Measurements from ENCODE around the gene AFMID. TPM values are rescaled to one million over a fixed set of nuclear protein-coding genes. Genes with fewer than 3 reads are reported as not detected.
"Not testable (repeated sequence)": the region's sequence is repeated elsewhere in the genome, so short reads cannot be mapped to it uniquely, and the experiment has no call there.

Gene AFMID
- total and polyA plus RNA-seq, 9 donors, result 32.4 to 69.5 (median 41.2) TPM

- no peak for DNase-seq
- H3K27me3 ChIP-seq, result no peaks in the 10 kb centered on the region
- no peaks in the 10 kb centered on the region for H3K36me3 ChIP-seq
- H3K4me3 ChIP-seq, result no peak overlapping the region
- no peak overlapping the region for H3K27ac ChIP-seq
- H3K4me1 ChIP-seq (ENCODE audit: insufficient read depth), result peaks cover 9% of the 10 kb centered on the region
- intact Hi-C loops (cut with DNase I), result no loop called here
- H3K9me3 ChIP-seq, result no peaks in the 10 kb centered on the region
- TF ChIP-seq EP300 (IDR thresholded peaks at IDR 0.05) (no peak), POLR2A (IDR thresholded peaks at IDR 0.05) (no peak), CTCF (IDR thresholded peaks at IDR 0.05) (no peak)
- 88 to 92% (median 91%) methylated on average over 16 to 17 of the region's 17 CpGs for WGBS, 3 donors
These were observed 47.2 kb downstream of the AFMID start for GRCh38 chr17:78234261-78234865.

- H3K9me3 ChIP-seq; H3K4me3 ChIP-seq; H3K27me3 ChIP-seq; H3K36me3 ChIP-seq; H3K4me1 ChIP-seq (ENCODE audit: insufficient read depth); intact Hi-C loops (cut with DNase I); H3K27ac ChIP-seq: not testable (repeated sequence)
- peak in 1 of 5 donors; percentile 46 for DNase-seq
- WGBS, 3 donors, result 86 to 89% (median 87%) methylated on average over 6 of the region's 6 CpGs
These were observed 47.9 kb downstream of the AFMID start for GRCh38 chr17:78235022-78235421.

- H3K27ac ChIP-seq, result no peak overlapping the region
- no peaks in the 10 kb centered on the region for H3K9me3 ChIP-seq
- H3K4me3 ChIP-seq, result no peak overlapping the region
- no peaks in the 10 kb centered on the region for H3K36me3 ChIP-seq
- TF ChIP-seq POLR2A (IDR thresholded peaks at IDR 0.05), result no peak
- TF ChIP-seq EP300 (IDR thresholded peaks at IDR 0.05), result no peak
- TF ChIP-seq CTCF (IDR thresholded peaks at IDR 0.05), result no peak
- no peak for DNase-seq
- 89 to 91% (median 89%) methylated on average over 8 of the region's 8 CpGs for WGBS, 3 donors
- intact Hi-C loops (cut with DNase I), result no loop called here
- H3K4me1 ChIP-seq (ENCODE audit: insufficient read depth), result peaks cover 9% of the 10 kb centered on the region
- H3K27me3 ChIP-seq, result no peaks in the 10 kb centered on the region
These were observed 48.7 kb downstream of the AFMID start for GRCh38 chr17:78235885-78236284.

- no peak overlapping the region for H3K27ac ChIP-seq
- intact Hi-C loops (cut with DNase I), result no loop called here
- no peak overlapping the region for H3K4me3 ChIP-seq
- peaks cover 7% of the 10 kb centered on the region for H3K4me1 ChIP-seq (ENCODE audit: insufficient read depth)
- H3K27me3 ChIP-seq, result no peaks in the 10 kb centered on the region
- DNase-seq, result no peak
- no peak for TF ChIP-seq EP300 (IDR thresholded peaks at IDR 0.05)
- TF ChIP-seq POLR2A (IDR thresholded peaks at IDR 0.05), result no peak
- no peak for TF ChIP-seq CTCF (IDR thresholded peaks at IDR 0.05)
- no peaks in the 10 kb centered on the region for H3K9me3 ChIP-seq
- 92 to 94% (median 92%) methylated on average over 20 of the region's 20 CpGs for WGBS, 3 donors
- H3K36me3 ChIP-seq, result no peaks in the 10 kb centered on the region
These were observed 49.4 kb downstream of the AFMID start for GRCh38 chr17:78236362-78237127.

GRCh38 chr17:78237401-78238012 lies 50.3 kb downstream of the AFMID start:
- TF ChIP-seq POLR2A (IDR thresholded peaks at IDR 0.05), result no peak
- no peak for TF ChIP-seq EP300 (IDR thresholded peaks at IDR 0.05)
- TF ChIP-seq CTCF (IDR thresholded peaks at IDR 0.05), result no peak
- Histone ChIP-seq H3K36me3 (no peaks in the 10 kb centered on the region), H3K27ac (no peak overlapping the region), H3K9me3 (no peaks in the 10 kb centered on the region), H3K4me3 (no peak overlapping the region), H3K4me1 (ENCODE audit: insufficient read depth) (peaks cover 7% of the 10 kb centered on the region), H3K27me3 (no peaks in the 10 kb centered on the region)
- DNase-seq, result peak; percentile 67 to 92 (median 84)
- intact Hi-C loops (cut with DNase I), result no loop called here
- WGBS, 3 donors, result 16 to 25% (median 24%) methylated on average over 11 of the region's 11 CpGs

Measured in ovary (tissue), 9 donors.